GM21528 (cell line): ENCODE measurements around the gene RIGI.
"Not testable (repeated sequence)": the region's sequence is repeated elsewhere in the genome, so short reads cannot be mapped to it uniquely, and the experiment has no call there.

Source experiments
- ATAC-seq: cut with Tn5 transposase; IDR thresholded peaks from one replicate; pipeline ENCODE4 v1.9.1; 2021; ENCODE audit warnings: mild to moderate bottlenecking, moderate library complexity; ENCODE audit not compliant: unreplicated experiment, low FRiP score

RIGI gene

DNA sequence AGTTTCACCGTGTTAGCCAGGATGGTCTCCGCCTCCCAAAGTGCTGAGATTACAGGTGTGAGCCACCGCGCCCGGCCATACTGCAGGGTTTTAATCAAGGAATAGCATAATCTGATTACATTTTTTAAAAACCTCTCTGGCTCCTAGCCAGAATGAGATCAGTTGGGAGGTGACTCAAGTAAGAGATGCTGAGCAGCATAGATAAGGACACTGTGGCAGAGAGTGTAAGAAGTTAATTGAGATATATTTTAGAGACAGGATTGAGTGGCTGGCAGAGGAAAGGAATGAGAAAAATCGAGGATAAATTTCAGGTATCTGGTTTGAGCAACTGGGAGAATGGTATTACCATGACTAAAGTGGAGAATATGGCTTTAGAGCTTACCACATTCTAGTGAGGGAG, 7.3 kb upstream of the RIGI start:
- ATAC-seq: no peak

DNA sequence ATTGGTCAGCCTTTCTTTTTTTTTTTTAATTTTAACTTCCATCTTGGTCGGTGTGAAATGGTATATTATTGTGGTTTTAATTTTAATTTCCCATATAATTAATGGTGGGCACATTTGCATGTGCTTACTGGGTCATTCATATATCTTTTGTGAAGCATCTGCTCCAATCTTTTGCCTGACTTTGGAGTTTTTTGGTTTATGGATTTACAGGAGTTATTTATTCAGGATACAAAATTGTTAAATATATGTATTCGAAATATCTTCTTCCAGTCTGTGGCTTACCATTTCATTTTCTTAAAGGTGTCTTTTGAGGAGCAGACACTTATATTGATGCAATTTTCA, 682 bp upstream of the RIGI start:
- ATAC-seq: no peak

DNA sequence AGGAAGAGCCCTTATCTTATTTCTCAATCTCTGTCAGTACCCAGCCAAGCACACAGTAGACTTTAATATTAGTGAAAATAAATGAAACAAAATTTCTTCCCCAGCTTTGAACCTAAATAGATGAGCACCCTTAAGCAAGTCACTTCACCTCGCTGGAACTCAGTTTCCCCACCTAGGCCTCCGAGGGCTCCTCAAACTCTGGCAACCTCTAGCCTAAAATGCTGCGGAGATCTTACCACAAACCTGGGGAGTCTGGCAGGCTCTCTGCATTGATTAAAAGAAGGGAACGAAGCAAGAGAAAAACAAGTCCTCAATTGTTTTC, 326 bp downstream of the RIGI start:
- ATAC-seq: peak; percentile 19

DNA sequence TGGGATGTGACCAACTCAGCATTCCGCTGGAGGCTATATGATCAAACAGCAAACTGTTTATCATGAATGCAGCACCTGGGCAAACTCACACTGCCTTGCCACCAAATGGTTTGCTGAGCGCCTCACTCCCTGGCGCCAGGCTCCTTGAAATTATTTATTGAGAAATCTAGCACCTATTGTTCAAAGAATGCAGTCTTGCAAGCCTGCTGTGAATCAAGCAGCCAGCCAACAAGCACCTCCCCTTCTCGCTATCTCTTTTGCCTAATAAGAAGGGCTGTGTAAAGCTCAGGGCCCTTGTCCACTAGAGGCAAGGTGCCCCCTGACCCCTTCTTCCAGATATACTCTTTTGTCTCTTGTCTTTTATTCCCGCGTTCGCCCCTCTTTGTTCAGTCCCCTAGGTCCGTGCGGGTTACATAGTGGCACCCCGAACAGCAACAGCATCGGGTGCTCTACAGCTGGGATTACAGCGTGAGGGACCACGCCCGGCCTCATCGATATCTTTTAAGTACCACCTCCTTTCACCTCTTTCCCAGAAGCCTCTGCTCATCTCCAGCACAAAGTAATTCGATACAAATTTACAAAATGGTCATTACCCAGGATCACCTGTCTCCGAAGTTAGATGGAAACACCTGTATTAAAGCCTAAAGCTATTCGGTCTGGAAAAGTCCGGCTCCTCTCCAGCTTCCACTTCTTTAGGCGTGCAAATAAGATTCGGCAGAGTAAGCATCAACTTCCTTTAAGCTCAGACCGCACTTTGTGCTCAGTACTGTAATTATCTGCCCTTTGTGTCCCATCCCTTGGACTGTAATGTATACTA, 896 bp downstream of the RIGI start:
- ATAC-seq: peak; percentile 38

DNA sequence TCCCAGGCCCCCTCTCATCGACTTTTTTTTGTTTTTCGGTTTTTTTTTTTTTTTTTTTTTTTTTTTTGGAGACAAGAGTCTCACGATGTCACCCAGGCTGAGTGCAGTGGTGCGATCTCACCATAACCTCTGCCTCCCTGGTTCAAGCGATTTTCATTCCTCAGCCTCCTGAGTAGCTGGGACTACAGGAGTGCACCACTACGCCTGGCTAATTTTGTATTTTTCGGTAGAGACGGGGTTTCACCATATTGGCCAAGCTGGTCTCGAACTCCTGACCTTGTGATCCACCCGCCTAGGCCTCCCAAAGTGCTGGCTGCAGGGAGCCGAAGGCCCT, 1.5 kb downstream of the RIGI start:
- ATAC-seq: not testable (repeated sequence)

DNA sequence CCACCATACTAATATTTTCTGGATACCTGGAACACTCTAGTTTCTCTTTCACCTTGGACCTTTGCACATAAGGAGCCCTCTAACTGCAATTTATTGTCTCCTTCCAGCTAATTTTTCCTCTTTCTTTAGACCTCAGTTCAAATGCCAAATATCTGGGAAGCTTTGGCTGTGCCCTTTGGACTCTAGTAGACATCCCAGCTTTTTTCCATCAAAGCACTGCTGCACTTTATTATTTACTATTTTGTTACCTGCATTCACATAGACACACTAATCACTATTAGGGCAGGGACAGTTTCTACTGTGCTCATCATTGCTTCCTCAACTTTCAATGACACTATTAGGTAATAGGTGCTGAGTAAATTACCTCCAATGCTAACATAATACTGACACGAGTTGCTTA, 2.1 kb downstream of the RIGI start:
- ATAC-seq: no peak

DNA sequence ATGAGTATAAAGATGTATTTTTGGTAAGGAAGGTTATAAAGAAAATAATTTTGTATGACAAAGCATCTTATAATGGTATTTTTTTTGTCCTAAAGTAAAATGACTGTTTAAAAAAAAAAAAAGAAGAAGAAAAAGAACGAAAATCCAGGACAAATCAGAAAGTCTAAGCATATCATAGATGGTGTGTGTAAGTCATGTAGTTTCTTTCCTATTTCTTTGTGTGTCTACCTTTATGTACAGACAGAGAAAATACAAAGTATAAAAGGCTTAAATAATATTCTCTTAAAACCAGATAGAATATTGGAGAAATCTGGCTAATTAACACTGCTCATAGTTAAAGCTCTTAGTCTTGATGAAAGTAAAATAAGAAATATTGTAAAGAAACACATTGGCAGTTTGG, 7.7 kb downstream of the RIGI start:
- ATAC-seq: no peak

DNA sequence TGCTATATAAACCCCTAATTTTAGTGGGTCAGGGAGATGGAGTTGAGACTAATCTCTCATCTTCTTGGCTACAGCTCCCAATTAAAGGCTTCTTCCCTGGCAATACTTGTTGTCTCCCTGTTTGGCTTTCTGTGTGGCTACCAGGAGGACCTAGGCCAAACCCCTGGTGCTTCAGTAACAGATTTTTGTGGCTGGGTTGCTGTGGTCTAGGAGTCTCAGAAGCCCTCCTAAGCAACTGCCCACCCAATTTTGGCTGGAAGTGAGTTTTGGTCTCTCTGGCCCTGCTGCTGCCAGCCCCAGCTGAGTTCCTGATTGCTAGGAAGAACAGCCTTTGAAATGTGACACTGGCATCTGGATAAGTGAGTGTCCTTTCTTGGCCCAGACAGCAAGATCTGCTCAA, 9.8 kb downstream of the RIGI start:
- ATAC-seq: no peak

DNA sequence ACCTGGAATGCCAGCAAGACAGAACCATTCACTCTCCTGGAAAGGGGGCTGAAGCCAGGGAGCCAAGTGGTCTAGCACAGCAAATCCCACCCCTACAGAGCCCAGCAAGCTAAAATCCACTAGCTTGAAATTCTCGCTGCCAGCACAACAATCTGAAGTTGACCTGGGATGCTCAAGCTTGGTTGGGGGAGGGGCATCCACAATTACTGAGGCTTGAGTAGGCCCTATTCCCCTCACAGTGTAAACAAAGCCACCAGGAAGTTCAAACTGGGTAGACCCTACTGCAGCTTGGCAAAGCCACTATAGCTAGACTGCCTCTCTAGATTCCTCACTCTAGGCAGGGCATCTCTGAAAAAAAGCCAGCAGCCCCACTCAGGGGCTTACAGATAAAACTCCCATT, 17.3 kb downstream of the RIGI start:
- no peak for ATAC-seq

DNA sequence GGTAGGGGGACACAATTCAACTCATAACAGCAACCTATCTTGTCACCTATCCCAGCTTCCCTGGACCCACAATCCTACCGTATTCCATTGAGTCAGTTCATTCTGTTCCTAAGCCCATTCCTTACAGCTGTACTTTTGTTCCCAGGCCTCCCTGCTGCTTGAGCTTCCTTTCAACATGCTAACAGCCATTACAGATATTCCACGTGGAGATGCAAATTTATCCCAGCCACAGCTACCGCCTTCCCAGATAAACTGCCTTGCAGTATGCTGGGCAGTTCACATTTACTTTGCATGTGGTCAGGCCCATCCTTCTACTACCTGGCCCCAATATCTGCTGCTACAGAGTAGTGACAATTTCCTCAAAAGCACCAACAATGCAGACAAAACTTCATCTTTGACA, 23.0 kb downstream of the RIGI start:
- no peak for ATAC-seq

DNA sequence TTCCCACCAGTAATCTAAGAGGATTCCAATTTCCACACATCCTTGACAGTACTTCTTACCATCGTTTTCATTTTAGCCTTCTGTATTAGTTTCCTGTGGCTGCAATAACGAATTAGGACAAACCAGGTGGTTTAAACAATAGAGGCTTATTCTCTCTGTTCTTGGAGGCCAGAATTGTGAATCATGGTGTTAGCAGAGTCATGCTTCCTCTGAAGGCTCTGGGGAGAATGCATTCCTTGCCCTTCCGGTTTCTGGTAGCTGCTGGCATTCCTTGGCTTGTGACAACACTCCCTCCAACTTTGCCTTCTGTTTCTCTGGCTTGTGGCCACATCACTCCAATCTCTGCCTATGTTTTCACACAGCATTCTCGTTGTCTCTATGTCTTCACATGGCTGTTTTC, 23.5 kb downstream of the RIGI start:
- no peak for ATAC-seq

DNA sequence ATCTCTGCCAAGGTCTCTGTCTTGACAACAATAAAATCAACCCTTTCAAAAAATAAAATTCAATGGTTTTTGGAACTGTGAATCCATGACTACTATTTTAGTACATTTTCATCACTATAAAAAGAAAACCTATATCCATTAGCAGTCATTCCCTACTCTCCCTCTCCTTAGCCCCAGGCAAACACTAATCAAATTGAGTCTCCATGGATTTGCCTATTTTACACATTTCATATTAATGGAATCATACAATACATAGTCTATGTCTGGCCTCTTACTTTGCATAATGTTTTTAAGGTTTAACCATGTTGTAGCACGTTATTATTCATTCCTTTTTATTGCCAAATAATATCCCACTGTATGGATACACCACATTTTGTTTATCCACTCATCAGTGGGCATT, 24.1 kb downstream of the RIGI start:
- no peak for ATAC-seq

DNA sequence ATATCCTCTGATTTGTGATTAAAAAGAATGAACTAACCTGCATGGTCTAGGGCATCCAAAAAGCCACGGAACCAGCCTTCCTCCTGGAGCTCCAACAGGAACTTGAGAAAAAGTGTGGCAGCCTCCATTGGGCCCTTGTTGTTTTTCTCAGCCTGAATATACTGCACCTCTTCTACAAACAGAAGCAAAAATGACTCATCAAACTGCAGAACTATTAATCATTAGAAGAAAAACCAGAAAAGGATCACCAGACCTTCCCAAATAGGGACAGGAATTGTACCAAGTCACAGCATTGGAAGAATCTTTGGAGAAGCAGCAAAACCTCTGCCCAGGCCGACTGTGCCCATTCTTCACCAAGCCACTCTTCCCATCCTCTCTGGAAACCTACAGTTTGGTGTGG, 25.2 kb downstream of the RIGI start:
- no peak for ATAC-seq

DNA sequence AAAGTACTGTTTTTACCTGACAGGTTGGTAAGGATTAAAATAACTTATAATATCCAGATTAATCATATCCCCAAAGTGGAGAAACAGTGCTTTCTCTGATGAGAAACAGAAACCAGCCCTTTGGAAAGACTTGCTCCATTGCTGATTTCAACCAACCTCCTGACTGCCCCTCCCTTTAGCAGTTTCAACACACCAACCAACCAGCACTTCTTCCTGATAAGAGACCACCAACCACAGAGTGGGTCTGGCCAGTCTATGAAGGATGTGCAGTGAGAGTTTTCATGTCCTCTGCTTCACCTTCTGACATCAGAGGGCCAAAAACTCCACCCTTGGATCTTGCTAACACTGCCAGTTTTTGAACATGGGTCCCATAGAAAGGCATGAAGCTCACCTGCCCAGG, 28.1 kb downstream of the RIGI start:
- ATAC-seq: no peak

DNA sequence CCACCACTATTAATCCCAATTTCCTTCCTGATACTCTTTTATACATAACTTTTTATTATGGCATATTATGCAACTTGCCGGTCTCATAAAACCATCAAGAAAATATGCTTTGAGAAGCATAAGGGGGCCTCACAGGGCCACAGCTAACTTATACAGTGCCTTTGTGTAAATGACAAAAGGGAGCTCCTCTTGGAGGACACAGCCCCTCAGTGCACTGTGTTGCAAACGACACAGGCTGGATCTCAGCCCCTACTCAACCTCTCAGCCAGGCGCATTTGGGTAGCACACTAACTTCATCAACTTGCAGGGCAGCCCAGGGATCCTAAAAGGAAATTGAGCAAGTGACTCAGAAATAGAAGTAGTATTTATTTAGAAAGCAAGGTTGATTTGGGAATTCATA, 35.4 kb downstream of the RIGI start:
- no peak for ATAC-seq

DNA sequence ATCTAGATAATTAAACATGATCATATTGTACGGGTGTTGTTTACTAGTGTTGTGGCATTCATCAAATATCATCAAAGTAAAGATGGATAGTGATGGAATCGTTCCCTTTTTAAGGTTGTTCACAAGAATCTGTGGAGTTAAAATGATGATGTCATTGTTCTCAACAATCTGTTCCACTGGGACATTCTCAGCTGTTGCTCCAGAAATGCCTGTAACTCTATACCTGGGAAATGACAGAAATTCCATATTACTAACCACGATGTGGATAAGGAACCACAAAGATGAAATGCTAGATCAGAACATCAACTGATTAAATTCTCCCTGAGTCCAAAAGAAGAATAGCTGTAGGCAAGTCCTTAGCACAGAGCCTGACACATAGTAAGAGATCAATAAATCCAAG, 38.0 kb downstream of the RIGI start:
- no peak for ATAC-seq

DNA sequence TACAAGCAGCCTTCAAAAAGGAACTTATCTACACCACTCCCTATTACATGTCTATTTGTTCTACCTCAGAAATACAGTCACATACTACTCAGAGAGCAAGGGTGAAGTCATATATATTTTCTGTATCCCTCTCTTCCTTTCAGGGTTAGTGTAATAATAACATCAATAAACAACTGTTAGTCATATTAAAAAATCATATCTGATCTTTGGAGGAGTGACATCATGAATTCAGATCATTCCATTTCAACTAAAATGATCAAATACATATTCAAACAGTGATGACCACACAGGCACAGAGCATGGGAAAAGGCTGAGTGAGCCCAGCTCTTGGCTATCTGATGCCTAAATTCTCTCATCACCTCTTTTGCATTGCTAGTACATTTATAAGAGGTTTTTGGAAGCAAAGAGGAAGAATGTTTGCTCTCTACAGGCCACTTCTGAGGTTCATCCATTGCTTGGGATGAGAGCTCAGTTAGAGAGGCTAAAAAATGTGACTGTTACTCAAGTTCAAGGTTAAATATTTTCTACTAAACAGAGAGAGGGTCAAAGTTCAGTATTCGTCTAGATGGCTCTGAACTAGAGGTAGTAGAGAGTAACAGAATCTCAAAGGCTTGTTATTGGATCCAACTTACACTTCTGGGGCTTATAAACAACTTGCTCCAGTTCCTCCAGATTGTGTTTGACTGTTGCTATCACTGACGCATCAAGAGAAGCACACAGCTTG, 39.0 kb downstream of the RIGI start:
- ATAC-seq: no peak

DNA sequence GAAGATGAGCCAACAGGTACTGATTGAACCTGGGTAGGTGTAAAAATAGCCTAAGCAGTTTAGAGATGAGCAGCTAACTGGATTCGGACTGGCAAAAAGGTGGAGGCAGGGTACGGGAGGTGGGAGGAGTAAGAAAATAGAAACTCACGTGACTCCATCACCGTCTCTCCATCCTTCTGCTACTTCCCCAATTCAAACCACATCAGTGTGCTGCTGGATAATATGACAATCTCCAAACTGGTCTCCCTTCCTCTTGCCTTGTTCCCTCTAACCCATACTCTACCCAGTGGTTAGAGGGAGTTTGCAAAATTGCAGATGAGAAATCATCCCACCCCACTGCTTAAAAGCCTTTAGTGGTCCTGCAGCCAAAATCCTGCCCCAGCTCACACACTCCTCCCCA, 42.7 kb downstream of the RIGI start:
- no peak for ATAC-seq
